Neural progenitor cell (in vitro differentiated cells): Measurements from ENCODE around the gene SPATA24. TPM values are rescaled to one million over a fixed set of nuclear protein-coding genes. Genes with fewer than 3 reads are reported as not detected.
"Not testable (repeated sequence)": the region's sequence is repeated elsewhere in the genome, so short reads cannot be mapped to it uniquely, and the experiment has no call there.

Experiments
- DNase-seq: peaks from one replicate; pipeline ENCODE4 v3.0.0-alpha.2; 2016; ENCODE audit warnings: low spot score
- H2AFZ ChIP-seq: fragments of 200-600 bp; sonication (generic); replicated peaks from 2 replicates; pipeline ENCODE4 v1.6.1; 2016; ENCODE audit warnings: antibody characterized with exemption
- H3F3A ChIP-seq: fragments of 200-600 bp; sonication (generic); 2 replicates; pipeline ENCODE4 v1.6.1; 2016; ENCODE audit warnings: antibody characterized with exemption, low read depth
- H3K27ac ChIP-seq: fragments of 200-600 bp; sonication (generic); 2 replicates; pipeline ENCODE4 v1.5.1; 2016; ENCODE audit warnings: mild to moderate bottlenecking
- H3K27me3 ChIP-seq: fragments of 200-600 bp; sonication (generic); 2 replicates; pipeline ENCODE4 v1.6.1; 2016; ENCODE audit warnings: mild to moderate bottlenecking, moderate library complexity
- H3K36me3 ChIP-seq: fragments of 200-600 bp; sonication (generic); 2 replicates; pipeline ENCODE4 v1.5.1; 2016
- H3K4me1 ChIP-seq: fragments of 200-600 bp; sonication (generic); 2 replicates; pipeline ENCODE4 v1.6.1; 2016; ENCODE audit warnings: mixed run types
- H3K4me2 ChIP-seq: fragments of 200-600 bp; sonication (generic); 2 replicates; pipeline ENCODE4 v1.6.1; 2016
- H3K4me3 ChIP-seq: fragments of 200-600 bp; sonication (generic); 2 replicates; pipeline ENCODE4 v1.5.1; 2016
- H3K79me2 ChIP-seq: fragments of 200-600 bp; sonication (generic); 2 replicates; pipeline ENCODE4 v1.6.1; 2016; ENCODE audit warnings: low read depth
- H3K9ac ChIP-seq: fragments of 200-600 bp; sonication (generic); 2 replicates; pipeline ENCODE4 v1.6.1; 2016
- H3K9me3 ChIP-seq: fragments of 200-600 bp; sonication (generic); 2 replicates; pipeline ENCODE4 v1.5.1; 2016; ENCODE audit warnings: low read depth
- H4K20me1 ChIP-seq: fragments of 200-600 bp; sonication (generic); 2 replicates; pipeline ENCODE4 v1.6.1; 2016; ENCODE audit warnings: low read depth
- H3K27ac Mint-ChIP-seq: 3 replicates; pipeline ENCODE4 v1.8.0; 2021; ENCODE audit warnings: mixed read lengths
- H3K27me3 Mint-ChIP-seq: 2 replicates; pipeline ENCODE4 v1.8.0; 2022; ENCODE audit warnings: low read depth, mild to moderate bottlenecking, inconsistent platforms, moderate library complexity, mixed read lengths; ENCODE audit not compliant: insufficient read depth
- H3K36me3 Mint-ChIP-seq: 3 replicates; pipeline ENCODE4 v1.8.0; 2021; ENCODE audit warnings: mixed read lengths
- H3K4me1 Mint-ChIP-seq: 3 replicates; pipeline ENCODE4 v1.8.0; 2021; ENCODE audit warnings: mixed read lengths
- H3K4me3 Mint-ChIP-seq: 3 replicates; pipeline ENCODE4 v1.8.0; 2021; ENCODE audit warnings: mild to moderate bottlenecking, moderate library complexity, mixed read lengths
- H3K9me3 Mint-ChIP-seq: 3 replicates; pipeline ENCODE4 v1.8.0; 2020; ENCODE audit warnings: mixed read lengths
- EZH2 ChIP-seq: fragments of 200-600 bp; sonication (generic); IDR thresholded peaks from 2 replicates; pipeline ENCODE4 v1.6.1; 2017; ENCODE audit warnings: antibody characterized with exemption, mild to moderate bottlenecking, moderate library complexity
- EZH2phosphoT487 ChIP-seq: fragments of 200-600 bp; sonication (generic); IDR thresholded peaks from 2 replicates; pipeline ENCODE4 v1.6.1; 2017; ENCODE audit warnings: antibody characterized with exemption
- total RNA-seq: library from RNA; depleted of rRNA; stranded (reverse); fragments of >200 nt; gene quantifications from 2 replicates; pipeline ENCODE4 v1.2.3, GENCODE V29; 2015; ENCODE audit warnings: low replicate concordance
- TF ChIP-seq, protein P1 (sequence below): fragments of 200-600 bp; sonication (generic); IDR thresholded peaks from 2 replicates; pipeline ENCODE4 v1.5.1; 2017; ENCODE audit warnings: antibody characterized with exemption, mild to moderate bottlenecking

The SPATA24 gene
- total RNA-seq, 1 donor from 2014 or later: 15.2 TPM

DNA sequence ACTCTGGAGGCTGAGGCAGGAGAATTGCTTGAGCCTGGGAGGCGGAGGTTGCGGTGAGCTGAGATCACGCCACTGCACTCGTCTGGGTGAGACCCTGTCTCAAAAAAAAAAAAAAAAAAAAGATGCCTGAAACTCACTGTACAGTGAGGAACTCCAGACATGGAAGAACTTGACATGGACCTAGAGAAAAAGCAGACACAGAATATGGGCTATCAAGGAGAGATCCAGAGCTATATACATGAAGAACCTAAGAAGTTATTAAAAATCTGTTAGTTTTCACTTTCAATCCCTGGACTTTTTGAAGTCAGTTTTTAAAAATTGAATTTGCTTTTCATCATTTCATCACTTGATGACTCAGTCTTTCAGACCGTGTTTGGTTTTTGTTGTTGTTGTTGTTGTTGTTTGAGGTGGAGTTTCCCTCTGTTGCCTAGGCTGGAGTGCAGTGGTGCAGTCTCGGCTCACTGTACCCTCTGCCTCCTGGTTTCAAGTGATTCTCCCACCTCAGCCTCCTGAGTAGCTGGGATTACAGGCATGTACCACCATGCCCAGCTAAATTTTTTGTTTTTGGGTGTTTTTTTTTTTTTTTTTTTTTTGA, 42.0 kb downstream of the SPATA24 start:
- no peak overlapping the region for H2AFZ ChIP-seq
- peaks cover 90% of the 10 kb centered on the region for H4K20me1 ChIP-seq
- no peak overlapping the region for H3K9ac ChIP-seq
- no peaks in the 10 kb centered on the region for H3K9me3 ChIP-seq
- H3K27me3 ChIP-seq: no peaks in the 10 kb centered on the region
- no peak overlapping the region for H3K27ac ChIP-seq
- TF ChIP-seq, protein P1, sequence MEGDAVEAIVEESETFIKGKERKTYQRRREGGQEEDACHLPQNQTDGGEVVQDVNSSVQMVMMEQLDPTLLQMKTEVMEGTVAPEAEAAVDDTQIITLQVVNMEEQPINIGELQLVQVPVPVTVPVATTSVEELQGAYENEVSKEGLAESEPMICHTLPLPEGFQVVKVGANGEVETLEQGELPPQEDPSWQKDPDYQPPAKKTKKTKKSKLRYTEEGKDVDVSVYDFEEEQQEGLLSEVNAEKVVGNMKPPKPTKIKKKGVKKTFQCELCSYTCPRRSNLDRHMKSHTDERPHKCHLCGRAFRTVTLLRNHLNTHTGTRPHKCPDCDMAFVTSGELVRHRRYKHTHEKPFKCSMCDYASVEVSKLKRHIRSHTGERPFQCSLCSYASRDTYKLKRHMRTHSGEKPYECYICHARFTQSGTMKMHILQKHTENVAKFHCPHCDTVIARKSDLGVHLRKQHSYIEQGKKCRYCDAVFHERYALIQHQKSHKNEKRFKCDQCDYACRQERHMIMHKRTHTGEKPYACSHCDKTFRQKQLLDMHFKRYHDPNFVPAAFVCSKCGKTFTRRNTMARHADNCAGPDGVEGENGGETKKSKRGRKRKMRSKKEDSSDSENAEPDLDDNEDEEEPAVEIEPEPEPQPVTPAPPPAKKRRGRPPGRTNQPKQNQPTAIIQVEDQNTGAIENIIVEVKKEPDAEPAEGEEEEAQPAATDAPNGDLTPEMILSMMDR: no peak
- TF ChIP-seq EZH2: no peak
- no peak for TF ChIP-seq EZH2phosphoT487
- no peak for DNase-seq
- H3K4me2 ChIP-seq: no peak overlapping the region
- H3K79me2 ChIP-seq: peaks cover 86% of the 10 kb centered on the region
- H3K4me1 ChIP-seq: no peaks in the 10 kb centered on the region
- H3K27me3 Mint-ChIP-seq: peaks cover 3% of the 10 kb centered on the region
- H3K36me3 ChIP-seq: peaks cover 15% of the 10 kb centered on the region
- peaks cover 3% of the 10 kb centered on the region for H3F3A ChIP-seq
- no peaks in the 10 kb centered on the region for H3K9me3 Mint-ChIP-seq
- H3K27ac Mint-ChIP-seq: no peak overlapping the region
- H3K4me3 Mint-ChIP-seq: no peak overlapping the region
- H3K4me1 Mint-ChIP-seq: no peaks in the 10 kb centered on the region
- peaks cover 39% of the 10 kb centered on the region for H3K36me3 Mint-ChIP-seq
- H3K4me3 ChIP-seq: no peak overlapping the region

DNA sequence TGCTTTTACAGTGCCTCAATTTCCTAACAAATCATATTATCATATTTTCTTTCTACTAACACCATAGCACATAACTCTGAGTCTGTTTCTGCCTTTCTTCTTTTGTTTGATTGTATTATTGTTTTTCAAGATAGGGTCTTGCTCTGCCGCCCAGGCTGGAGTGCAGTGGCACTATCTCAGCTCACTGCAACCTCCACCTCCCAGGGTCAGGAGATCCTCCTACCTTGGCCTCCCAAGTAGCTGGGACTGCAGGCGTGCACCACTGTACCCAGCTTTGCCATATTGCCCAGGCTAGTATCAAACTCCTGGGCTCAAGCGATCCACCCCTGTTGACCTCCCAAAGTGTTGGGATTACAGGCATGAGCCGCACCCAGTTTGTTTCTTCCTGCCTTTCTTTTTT, 43.5 kb downstream of the SPATA24 start:
- no peaks in the 10 kb centered on the region for H3K4me1 Mint-ChIP-seq
- peaks cover 1% of the 10 kb centered on the region for H3K9me3 Mint-ChIP-seq

DNA sequence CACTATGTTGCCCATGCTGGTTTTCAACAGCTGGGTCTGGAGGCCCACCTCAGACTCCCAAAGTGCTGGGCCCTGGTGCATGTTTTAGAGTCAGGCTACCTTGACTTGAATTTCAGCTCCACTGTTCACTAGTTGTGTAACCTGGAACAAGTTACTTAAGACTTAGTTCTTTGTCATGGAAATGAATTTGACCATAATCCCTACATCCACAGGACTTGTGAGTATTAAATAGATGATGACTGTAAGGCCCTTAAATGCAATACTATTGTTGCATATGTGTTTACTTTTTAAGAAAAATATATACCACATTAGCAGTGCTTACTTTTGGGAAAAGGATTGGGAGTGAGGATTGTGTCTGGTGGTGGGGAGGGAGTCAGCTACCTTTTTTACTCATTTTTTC, 45.8 kb downstream of the SPATA24 start:
- no peak overlapping the region for H2AFZ ChIP-seq
- TF ChIP-seq, protein P1: no peak
- TF ChIP-seq EZH2phosphoT487 (no peak), EZH2 (no peak)
- H4K20me1 ChIP-seq: peaks cover 100% of the 10 kb centered on the region
- Mint-ChIP-seq H3K27ac (no peak overlapping the region), H3K4me1 (no peaks in the 10 kb centered on the region), H3K9me3 (peaks cover 7% of the 10 kb centered on the region), H3K27me3 (peaks cover 3% of the 10 kb centered on the region), H3K4me3 (no peak overlapping the region), H3K36me3 (peaks cover 37% of the 10 kb centered on the region)
- no peaks in the 10 kb centered on the region for H3K9me3 ChIP-seq
- no peak overlapping the region for H3K4me2 ChIP-seq
- no peaks in the 10 kb centered on the region for H3K27me3 ChIP-seq
- H3K79me2 ChIP-seq: peaks cover 100% of the 10 kb centered on the region
- H3K9ac ChIP-seq: no peak overlapping the region
- peaks cover 9% of the 10 kb centered on the region for H3K36me3 ChIP-seq
- no peak overlapping the region for H3K4me3 ChIP-seq
- no peak overlapping the region for H3K27ac ChIP-seq
- H3K4me1 ChIP-seq: no peaks in the 10 kb centered on the region
- H3F3A ChIP-seq: peaks cover 7% of the 10 kb centered on the region
- no peak for DNase-seq

More for the DNA sequence above, 43.5 kb downstream of the SPATA24 start:
- no peaks in the 10 kb centered on the region for H3K9me3 ChIP-seq
- no peak overlapping the region for H3K4me2 ChIP-seq
- H2AFZ ChIP-seq: no peak overlapping the region
- H3K79me2 ChIP-seq: peaks cover 96% of the 10 kb centered on the region
- Mint-ChIP-seq H3K27me3 (peaks cover 3% of the 10 kb centered on the region), H3K27ac (no peak overlapping the region), H3K4me3 (no peak overlapping the region), H3K36me3 (peaks cover 35% of the 10 kb centered on the region)
- H3K4me3 ChIP-seq: no peak overlapping the region
- H3K27me3 ChIP-seq: no peaks in the 10 kb centered on the region
- H3F3A ChIP-seq: peaks cover 7% of the 10 kb centered on the region
- TF ChIP-seq, protein P1: no peak
- no peak overlapping the region for H3K9ac ChIP-seq
- peaks cover 5% of the 10 kb centered on the region for H3K36me3 ChIP-seq
- no peak for DNase-seq
- no peaks in the 10 kb centered on the region for H3K4me1 ChIP-seq
- H4K20me1 ChIP-seq: peaks cover 93% of the 10 kb centered on the region
- no peak overlapping the region for H3K27ac ChIP-seq

DNA sequence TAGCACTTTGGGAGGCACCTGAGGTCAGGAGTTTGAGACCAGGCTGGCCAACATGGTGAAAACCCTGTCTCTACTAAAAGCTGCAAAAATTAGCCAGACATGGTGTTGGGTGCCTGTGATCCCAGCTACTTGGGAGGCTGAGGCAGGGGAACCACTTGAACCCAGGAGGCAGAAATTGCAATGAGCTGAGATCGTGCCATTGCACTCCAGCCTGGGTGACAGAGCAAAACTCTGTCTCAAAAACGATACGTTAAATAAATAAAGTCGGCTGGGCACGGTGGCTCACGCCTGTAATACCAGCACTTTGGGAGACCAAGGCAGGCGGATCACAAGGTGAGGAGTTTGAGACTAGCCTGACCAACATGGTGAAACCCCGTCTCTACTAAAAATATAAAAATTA, 48.0 kb downstream of the SPATA24 start:
- not testable (repeated sequence) for H3K27ac Mint-ChIP-seq

More for the DNA sequence above, 48.0 kb downstream of the SPATA24 start:
- H3K9ac ChIP-seq, H3K27me3 Mint-ChIP-seq, H3K9me3 Mint-ChIP-seq, H2AFZ ChIP-seq, H3K4me2 ChIP-seq, H3K4me3 ChIP-seq, DNase-seq, H3K4me3 Mint-ChIP-seq, H3K4me1 ChIP-seq, H3F3A ChIP-seq, H3K9me3 ChIP-seq, H3K27me3 ChIP-seq, H3K4me1 Mint-ChIP-seq, H3K27ac ChIP-seq, H3K36me3 ChIP-seq: not testable (repeated sequence)
- Histone ChIP-seq H3K79me2 (peaks cover 100% of the 10 kb centered on the region), H4K20me1 (peaks cover 100% of the 10 kb centered on the region)
- H3K36me3 Mint-ChIP-seq: peaks cover 44% of the 10 kb centered on the region
